ENCODE data around the gene EFNA5.

DNA sequence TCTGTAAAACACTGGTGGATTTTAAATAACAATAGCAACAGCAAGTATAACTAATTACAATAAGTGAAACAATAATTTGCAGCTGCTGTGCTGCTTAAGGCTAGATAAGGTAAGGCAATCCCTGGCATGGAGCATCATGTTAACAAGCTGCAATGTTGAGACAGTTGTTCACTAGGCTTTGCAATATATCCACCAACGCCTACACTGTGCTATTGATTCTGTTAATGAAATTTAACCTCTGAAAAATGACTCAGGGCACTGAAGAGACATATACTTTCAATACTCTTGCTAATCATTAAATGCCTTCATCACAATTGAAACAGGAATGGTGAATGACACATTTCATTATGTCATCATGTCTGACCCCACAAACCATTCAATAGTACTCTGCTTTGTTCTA, 255.0 kb downstream of the EFNA5 start:
- TF ChIP-seq GATA3 (IDR thresholded peaks at IDR 0.05; ENCODE audit: low read depth, low read length) (no peak), GATA2 (IDR thresholded peaks at IDR 0.05; ENCODE audit: low read depth, low read length) (no peak)

Data from SH-SY5Y (cell line).